Muscle layer of colon (tissue), 2 donors: ENCODE results near the gene ID3.

Experiments
- H3K27ac ChIP-seq: one replicate; pipeline ENCODE4 v1.7.0; 2013; ENCODE audit warnings: low read depth, mild to moderate bottlenecking, low read length, moderate library complexity
- H3K27me3 ChIP-seq, 2 donors: one replicate each; pipeline ENCODE4 v1.7.0; 2013; ENCODE audit warnings: low read length in 2 of 2, mild to moderate bottlenecking in 2 of 2; ENCODE audit not compliant: insufficient read depth in 2 of 2, control insufficient read depth in 1 of 2
- H3K36me3 ChIP-seq: one replicate; pipeline ENCODE4 v1.7.0; 2013; ENCODE audit warnings: mild to moderate bottlenecking, low read length; ENCODE audit not compliant: insufficient read depth
- H3K4me1 ChIP-seq: one replicate; pipeline ENCODE4 v1.7.0; 2013; ENCODE audit warnings: mild to moderate bottlenecking, low read length; ENCODE audit not compliant: insufficient read depth
- H3K4me3 ChIP-seq, 2 donors: one replicate each; pipeline ENCODE4 v1.7.0; 2013; ENCODE audit warnings: low read length in 2 of 2, low read depth in 1 of 2, mild to moderate bottlenecking in 1 of 2, moderate library complexity in 1 of 2
- H3K9ac ChIP-seq: one replicate; pipeline ENCODE4 v1.7.0; 2013; ENCODE audit warnings: low read length
- H3K9me3 ChIP-seq: one replicate; pipeline ENCODE4 v1.7.0; 2013; ENCODE audit warnings: mild to moderate bottlenecking, low read length
- donor health status: abdominal sarcoma.
- donor health status: Adenocarcinoma of cecum.

The ID3 gene

GRCh38 chr1:23594927-23595353, 35.6 kb upstream of the ID3 start:
- H3K9ac ChIP-seq: no peak overlapping the region
- H3K27me3 ChIP-seq: no peaks in the 10 kb centered on the region
- H3K36me3 ChIP-seq: no peaks in the 10 kb centered on the region
- H3K4me1 ChIP-seq: no peaks in the 10 kb centered on the region
- H3K27ac ChIP-seq: no peak overlapping the region
- no peak overlapping the region for H3K4me3 ChIP-seq
- H3K9me3 ChIP-seq: no peaks in the 10 kb centered on the region

- Histone ChIP-seq H3K27ac (no peak overlapping the region), H3K4me1 (no peaks in the 10 kb centered on the region), H3K9ac (no peak overlapping the region), H3K27me3 (no peaks in the 10 kb centered on the region), H3K9me3 (no peaks in the 10 kb centered on the region), H3K4me3 (no peak overlapping the region), H3K36me3 (no peaks in the 10 kb centered on the region)
Measured at GRCh38 chr1:23594149-23594907, 35.0 kb upstream of the ID3 start.

GRCh38 chr1:23593556-23594148, 34.4 kb upstream of the ID3 start:
- H3K9ac ChIP-seq: no peak overlapping the region
- H3K27me3 ChIP-seq: no peaks in the 10 kb centered on the region
- no peaks in the 10 kb centered on the region for H3K9me3 ChIP-seq
- H3K4me1 ChIP-seq: no peaks in the 10 kb centered on the region
- no peak overlapping the region for H3K4me3 ChIP-seq
- no peaks in the 10 kb centered on the region for H3K36me3 ChIP-seq
- H3K27ac ChIP-seq: no peak overlapping the region

- Histone ChIP-seq H3K4me1 (no peaks in the 10 kb centered on the region), H3K9me3 (no peaks in the 10 kb centered on the region), H3K27me3 (no peaks in the 10 kb centered on the region), H3K36me3 (no peaks in the 10 kb centered on the region), H3K9ac (no peak overlapping the region), H3K27ac (no peak overlapping the region), H3K4me3 (no peak overlapping the region)
Measured at GRCh38 chr1:23593042-23593521, 33.8 kb upstream of the ID3 start.

GRCh38 chr1:23592209-23592892, 33.0 kb upstream of the ID3 start:
- no peak overlapping the region for H3K9ac ChIP-seq
- no peaks in the 10 kb centered on the region for H3K9me3 ChIP-seq
- no peak overlapping the region for H3K4me3 ChIP-seq
- no peak overlapping the region for H3K27ac ChIP-seq
- H3K4me1 ChIP-seq: no peaks in the 10 kb centered on the region
- no peaks in the 10 kb centered on the region for H3K27me3 ChIP-seq
- H3K36me3 ChIP-seq: no peaks in the 10 kb centered on the region

GRCh38 chr1:23591460-23592208, 32.3 kb upstream of the ID3 start:
- Histone ChIP-seq H3K9me3 (no peaks in the 10 kb centered on the region), H3K9ac (no peak overlapping the region), H3K4me3 (no peak overlapping the region), H3K27ac (no peak overlapping the region), H3K4me1 (no peaks in the 10 kb centered on the region), H3K27me3 (no peaks in the 10 kb centered on the region), H3K36me3 (no peaks in the 10 kb centered on the region)

GRCh38 chr1:23590058-23590783, 30.9 kb upstream of the ID3 start:
- no peak overlapping the region for H3K27ac ChIP-seq
- no peaks in the 10 kb centered on the region for H3K27me3 ChIP-seq
- no peak overlapping the region for H3K9ac ChIP-seq
- H3K4me3 ChIP-seq: no peak overlapping the region
- H3K4me1 ChIP-seq: no peaks in the 10 kb centered on the region
- H3K9me3 ChIP-seq: no peaks in the 10 kb centered on the region
- H3K36me3 ChIP-seq: no peaks in the 10 kb centered on the region

- H3K4me1 ChIP-seq: no peaks in the 10 kb centered on the region
- H3K27ac ChIP-seq: no peak overlapping the region
- H3K9me3 ChIP-seq: no peaks in the 10 kb centered on the region
- no peak overlapping the region for H3K9ac ChIP-seq
- H3K36me3 ChIP-seq: no peaks in the 10 kb centered on the region
- no peaks in the 10 kb centered on the region for H3K27me3 ChIP-seq
- H3K4me3 ChIP-seq: no peak overlapping the region
Measured at GRCh38 chr1:23589585-23589986, 30.3 kb upstream of the ID3 start.

- no peaks in the 10 kb centered on the region for H3K4me1 ChIP-seq
- H3K27ac ChIP-seq: no peak overlapping the region
- no peaks in the 10 kb centered on the region for H3K9me3 ChIP-seq
- no peak overlapping the region for H3K4me3 ChIP-seq
- H3K9ac ChIP-seq: no peak overlapping the region
- H3K36me3 ChIP-seq: no peaks in the 10 kb centered on the region
- H3K27me3 ChIP-seq: no peaks in the 10 kb centered on the region
Measured at GRCh38 chr1:23588749-23589548, 29.6 kb upstream of the ID3 start.

- Histone ChIP-seq H3K27me3 (no peaks in the 10 kb centered on the region), H3K36me3 (no peaks in the 10 kb centered on the region), H3K4me3 (no peak overlapping the region), H3K9ac (no peak overlapping the region), H3K4me1 (no peaks in the 10 kb centered on the region), H3K9me3 (no peaks in the 10 kb centered on the region), H3K27ac (no peak overlapping the region)
Measured at GRCh38 chr1:23585321-23586022, 26.2 kb upstream of the ID3 start.
